Measurements from ENCODE around the gene SOX6.

SOX6 gene

DNA sequence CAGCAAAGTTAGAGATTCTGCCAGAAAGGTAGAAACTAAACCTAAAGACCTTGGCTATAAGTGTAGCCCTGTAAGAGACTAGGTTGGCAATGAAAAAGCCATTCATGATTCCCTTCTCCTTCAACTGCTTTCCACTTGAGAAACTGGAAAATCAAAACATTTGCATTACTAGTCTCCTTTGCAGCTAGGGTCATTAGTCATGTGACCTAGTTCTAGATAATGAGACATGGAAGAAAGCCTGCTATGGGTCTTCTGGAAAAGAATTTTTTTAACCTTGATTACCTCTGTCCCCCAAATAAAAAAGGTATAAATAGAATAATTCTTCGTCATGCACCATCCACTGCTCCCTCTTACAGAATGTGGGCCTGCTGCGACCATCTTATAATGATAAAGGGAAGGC lies 80.1 kb downstream of the SOX6 start:
- DNase-seq (ENCODE audit: low read depth in 2 of 2) = no peak

DNA sequence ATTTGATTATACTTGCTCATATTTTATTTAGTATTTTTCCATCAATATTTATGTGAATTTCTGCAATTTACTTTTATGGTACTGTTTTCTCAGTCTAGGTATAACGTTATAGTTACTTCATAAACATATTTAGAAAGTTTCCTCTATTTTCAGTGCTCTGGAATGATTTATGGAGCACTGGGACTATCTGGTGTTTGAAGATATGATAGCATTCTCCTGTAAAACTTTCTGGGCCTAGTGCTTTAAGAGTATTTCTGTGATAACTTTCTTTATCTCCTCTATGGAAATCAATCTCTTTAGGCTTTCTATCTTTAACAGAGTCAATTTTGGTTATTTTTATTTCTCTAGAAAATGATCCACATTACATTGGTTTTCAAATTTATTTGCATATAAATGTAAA lies 85.1 kb downstream of the SOX6 start:
- DNase-seq (ENCODE audit: low read depth in 2 of 2) = no peak

DNA sequence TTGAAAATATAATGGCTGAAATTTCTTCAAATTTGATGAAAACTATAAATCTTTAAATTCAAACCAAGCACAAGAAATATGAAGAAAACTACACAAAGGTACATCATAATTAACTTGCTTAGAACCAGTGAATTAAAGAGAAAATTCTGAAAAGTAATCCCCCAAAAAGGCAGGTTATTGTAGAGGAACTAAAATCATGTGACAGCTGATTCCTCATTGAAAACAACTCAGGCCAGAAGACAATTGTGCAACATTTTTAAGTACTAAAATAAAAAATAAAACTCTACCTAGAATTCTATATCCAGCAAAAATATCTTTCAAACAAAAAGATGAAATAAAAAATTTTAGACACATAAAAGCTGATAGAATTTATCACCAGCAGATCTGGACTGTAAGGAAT lies 90.3 kb downstream of the SOX6 start:
- no peak for DNase-seq (ENCODE audit: low read depth in 2 of 2)

DNA sequence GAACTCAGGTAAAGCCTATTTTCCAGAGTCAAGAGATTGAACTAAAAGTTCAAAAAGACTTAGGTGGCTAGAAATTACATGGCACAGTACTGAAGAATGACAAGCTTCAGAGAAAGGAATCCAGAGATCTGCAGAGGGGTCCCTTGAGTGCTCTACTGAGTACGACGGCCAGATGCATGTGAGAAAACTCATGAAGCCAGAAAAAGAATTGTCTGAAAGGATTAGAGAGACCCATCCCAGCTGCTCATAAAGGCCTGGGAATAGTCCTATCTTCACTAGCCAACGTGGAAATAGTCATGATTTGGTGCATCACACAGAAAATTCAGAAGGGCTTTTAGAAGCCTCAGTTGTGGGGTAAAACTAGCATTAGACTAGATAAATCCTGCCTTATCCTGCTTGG lies 91.3 kb downstream of the SOX6 start:
- no peak for DNase-seq (ENCODE audit: low read depth in 2 of 2)

DNA sequence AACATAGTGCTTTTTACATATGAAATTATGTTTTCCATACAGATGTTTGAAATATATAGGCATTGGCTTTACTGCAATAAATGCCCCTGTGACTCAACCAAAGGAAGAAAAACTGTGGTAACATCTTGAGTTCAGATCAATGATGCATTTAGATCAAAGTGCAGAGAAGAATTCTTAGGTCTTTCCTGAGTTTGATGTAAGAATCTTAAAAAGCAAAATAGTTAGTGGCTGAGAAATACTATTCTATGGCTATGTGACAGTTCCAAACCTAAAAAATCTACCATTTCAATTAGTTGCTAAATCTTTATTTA lies 93.7 kb downstream of the SOX6 start:
- DNase-seq (ENCODE audit: low read depth in 2 of 2) = no peak

DNA sequence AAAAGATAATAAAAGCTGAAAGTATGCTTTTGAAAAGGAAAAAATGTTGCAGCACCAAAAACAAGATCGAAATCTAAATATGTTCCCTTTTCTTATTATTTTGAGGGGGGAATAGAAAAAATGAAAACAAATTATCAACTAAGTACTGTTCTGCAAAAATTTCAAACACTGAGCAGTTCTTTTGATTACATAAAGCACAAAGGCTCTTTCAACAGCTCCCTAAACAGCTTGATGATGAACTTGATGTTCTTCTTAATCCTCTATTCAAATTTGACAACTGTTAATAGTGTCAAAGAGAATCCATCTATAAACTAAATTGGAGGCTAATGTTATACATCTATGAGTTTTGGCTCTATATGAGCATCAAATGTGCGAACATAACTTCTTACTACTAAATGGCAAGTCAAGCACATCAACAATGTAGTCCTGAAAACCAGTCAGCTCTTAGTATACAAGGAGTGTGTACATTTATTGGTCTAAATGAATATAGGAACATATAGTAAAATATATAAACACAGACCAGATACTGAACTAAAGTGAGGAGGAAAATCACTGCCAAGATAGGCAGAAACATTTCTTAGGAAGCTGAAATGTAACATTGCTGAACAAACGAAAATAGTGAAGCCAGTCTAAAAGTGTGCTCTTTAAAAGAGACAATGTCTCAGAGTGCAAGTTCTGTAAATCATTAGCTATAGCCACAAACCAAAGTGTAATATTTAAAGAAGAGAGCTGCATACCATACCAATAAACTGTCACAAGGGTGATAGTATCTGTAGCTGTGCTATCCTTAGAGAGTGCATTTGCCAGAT lies 94.3 kb downstream of the SOX6 start:
- DNase-seq (ENCODE audit: low read depth in 2 of 2) = no peak

DNA sequence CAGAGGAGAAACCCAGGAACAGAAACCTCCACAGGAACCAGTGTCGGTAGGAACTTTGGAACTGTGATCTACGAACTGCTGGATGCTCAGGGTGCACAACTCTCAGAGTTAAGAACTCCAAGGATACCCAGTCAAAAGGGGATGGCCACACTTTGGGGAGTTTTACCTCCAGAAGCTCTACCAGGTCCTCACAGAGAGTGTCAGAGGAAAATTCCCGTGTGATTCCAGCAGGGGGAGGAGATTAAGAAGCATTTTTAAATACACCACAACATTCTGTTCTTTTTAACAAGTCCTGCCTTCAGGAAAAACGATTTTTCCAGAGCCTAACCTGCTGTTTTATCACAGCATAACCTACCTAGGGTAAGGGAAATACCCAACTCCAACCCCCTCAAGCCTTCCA lies 104.0 kb downstream of the SOX6 start:
- no peak for DNase-seq (ENCODE audit: low read depth in 2 of 2)

DNA sequence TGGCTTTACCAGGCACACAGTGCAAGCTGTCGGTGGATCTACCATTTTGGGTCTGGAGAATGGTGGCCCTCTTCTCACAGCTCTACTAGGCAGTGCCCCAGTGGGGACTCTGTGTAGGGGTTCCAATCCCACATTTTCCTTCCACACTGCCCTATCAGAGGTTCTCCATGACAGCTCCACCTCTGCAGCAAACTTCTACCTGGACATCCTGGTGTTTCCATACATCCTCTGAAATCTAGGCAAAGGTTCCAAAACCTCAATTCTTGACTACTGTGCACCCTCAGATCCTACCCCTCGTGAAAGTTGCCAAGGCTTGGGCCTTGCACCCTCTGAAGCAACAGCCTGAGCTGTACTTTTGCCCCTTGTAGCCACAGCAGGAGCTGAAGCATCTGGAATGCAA lies 108.1 kb downstream of the SOX6 start:
- DNase-seq (ENCODE audit: low read depth in 2 of 2) = no peak

DNA sequence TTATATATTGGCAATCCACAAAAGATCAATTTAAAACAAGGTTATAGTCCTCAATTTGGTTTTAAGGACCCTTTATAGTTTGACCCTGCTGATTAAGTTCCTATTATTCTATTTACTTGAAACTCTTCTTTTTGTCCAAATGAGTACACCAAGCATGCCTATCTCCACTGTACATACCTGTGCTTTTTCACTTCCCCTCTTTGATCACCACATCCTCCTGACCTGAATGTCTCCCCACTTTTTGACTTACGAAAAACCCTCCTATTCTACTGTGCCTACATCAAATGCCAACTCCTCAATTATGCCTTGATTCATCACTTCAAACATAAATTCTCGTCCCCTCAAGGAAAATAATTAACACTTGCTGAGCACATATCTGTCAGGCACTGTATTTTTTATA lies 113.5 kb downstream of the SOX6 start:
- no peak for DNase-seq (ENCODE audit: low read depth in 2 of 2)

DNA sequence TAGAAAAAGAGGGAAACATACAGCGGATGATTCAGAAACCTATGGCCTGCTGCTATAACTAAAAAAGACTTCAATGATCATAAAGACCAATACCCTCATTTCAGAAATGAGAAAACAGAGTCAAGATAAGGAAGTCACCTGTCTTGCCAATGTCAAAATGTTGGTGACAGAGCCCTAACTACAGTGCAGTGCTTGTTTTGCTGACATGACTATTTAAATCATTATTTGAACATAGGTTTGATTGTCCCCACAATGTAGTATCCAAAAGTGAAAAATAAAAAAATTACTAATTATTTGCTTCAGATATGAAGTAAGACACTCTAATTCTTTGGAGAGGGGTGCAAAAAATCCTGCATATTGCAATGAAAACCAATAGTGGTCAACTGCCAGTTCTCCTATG lies 115.7 kb downstream of the SOX6 start:
- no peak for DNase-seq (ENCODE audit: low read depth in 2 of 2)

DNA sequence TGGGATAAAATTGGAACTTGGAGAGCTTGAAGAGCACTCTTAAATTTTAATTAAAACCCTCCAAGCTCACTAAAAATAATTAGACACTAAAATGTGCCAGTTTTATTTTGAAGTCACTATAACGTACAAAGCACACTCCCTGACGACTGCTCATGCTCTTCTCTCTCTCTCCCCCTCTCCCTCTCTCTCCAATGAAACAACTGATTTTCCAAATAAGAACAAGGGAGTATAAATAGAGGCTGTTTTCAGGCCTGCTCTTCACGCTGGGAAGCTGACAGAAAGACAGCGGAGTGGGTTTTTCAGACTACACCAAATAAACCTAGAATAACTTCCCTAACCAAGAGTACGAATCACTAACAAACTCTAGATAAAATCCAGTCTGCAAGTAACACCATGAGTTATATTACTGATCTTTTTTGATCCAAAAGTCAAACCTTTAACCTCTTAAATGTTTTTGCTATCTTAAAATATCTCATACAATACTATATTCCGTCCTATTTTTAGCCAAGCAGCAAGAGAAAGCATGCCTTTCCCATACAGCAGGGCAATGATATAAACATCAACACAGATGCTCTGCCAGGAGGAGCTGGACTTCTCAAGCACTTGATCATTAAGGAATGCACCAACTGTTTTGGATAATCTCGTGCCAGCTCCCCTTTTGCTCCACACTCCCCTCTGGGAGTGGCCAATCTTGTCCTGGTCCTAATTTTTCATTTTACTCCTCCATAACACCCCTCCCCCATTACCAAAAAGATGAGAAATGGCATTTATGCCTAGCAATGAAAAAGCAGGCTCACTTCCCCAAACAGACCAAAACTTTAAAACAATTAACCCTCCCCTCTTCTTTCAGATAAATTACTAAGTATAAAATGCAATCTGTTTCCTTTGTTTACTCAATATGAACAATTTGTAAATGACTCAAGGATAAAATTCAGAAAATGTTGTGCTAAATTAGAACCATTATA lies 116.9 kb downstream of the SOX6 start:
- no peak for DNase-seq (ENCODE audit: low read depth in 2 of 2)

DNA sequence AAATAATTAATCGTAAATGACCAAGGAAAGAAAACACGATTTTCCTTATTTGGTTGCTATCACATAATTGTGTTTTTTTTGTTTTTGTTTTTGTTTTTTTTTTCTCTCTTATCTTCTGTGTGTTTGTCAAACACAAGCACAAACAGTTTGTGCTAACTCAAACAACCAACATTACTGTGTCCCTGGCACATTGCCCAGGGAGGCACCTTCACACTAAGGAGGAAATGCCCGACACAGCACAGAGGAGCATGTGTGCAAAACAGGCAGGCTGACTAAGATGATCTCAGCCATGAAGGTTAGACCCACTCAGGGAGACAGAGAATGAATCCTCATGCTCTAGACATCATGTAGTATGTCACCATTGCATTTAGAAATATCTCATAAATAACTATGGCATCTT lies 130.1 kb downstream of the SOX6 start:
- no peak for DNase-seq (ENCODE audit: low read depth in 2 of 2)

DNA sequence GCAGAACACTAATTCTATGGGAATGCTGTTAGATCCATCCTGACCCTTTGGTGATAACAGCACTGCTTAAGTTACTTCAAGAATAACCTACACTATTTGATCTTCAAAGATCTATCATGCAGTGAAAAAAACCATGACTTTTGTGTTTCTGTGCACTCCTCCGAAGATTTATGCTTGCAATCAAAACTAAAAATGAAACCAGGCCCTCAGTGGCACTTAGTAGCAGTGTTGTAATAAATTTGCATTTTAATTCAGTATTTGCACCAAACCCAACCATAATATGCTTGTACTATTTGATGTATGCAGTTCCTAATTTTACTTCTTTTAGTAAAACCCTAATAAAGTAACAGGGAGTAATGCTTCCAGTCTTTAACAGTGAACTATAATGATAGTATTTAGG lies 130.7 kb downstream of the SOX6 start:
- no peak for DNase-seq (ENCODE audit: low read depth in 2 of 2)

DNA sequence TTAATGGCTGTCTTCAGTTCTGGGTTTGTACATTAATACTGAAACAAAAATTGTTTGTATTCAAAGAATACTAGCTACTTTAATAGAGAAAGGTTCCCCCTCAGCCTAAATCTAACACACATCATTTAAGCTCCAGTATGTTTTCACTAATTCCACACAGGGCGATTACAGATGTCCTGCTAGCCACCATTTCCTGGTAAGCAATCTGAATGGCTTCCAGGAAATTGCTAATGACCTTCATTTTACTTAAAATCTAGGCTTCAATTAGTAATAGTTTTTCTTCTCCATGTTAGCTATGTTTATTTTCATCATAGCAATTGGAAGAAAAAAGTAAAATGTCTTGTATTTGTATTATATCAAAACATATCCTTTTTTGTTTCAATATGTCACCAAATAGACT lies 132.8 kb downstream of the SOX6 start:
- no peak for DNase-seq (ENCODE audit: low read depth in 2 of 2)

DNA sequence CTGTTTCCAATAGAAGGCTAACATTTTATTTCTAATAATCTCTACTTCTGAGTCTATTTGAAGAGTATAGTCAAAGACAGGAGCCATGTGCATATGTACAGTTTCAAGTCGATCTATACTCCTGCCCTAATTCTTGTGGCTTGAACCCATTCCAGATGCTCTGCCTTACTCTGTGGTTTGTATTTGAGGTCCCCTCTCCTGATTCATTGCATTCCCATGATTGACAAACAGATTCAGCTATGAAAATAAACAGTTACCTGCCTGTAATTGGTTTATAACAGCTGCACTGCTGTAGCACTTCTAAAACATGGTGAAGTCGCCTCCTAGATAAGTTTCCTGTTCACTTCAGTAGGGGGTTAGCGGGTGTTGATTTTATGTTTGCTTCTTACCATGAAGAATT lies 138.7 kb downstream of the SOX6 start:
- no peak for DNase-seq (ENCODE audit: low read depth in 2 of 2)

DNA sequence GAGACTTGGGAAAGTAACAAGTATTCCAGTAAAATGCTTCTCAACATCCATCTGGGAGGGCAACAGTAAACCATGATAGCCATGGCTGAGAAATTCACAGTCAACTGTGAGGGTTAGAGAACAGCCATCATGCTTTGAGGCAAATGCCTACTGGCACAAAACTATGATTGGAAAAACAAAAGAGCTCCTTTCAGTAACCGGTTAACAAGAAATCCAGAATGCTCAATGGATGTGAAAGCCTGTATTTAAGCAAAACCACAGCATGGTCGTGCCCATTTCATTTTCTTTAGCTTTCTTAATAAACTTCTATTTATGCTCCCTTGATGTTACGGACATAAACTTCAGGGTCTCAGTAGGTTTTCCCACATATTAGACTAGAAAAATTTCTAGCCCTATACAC lies 139.5 kb downstream of the SOX6 start:
- DNase-seq (ENCODE audit: low read depth in 2 of 2) = no peak

DNA sequence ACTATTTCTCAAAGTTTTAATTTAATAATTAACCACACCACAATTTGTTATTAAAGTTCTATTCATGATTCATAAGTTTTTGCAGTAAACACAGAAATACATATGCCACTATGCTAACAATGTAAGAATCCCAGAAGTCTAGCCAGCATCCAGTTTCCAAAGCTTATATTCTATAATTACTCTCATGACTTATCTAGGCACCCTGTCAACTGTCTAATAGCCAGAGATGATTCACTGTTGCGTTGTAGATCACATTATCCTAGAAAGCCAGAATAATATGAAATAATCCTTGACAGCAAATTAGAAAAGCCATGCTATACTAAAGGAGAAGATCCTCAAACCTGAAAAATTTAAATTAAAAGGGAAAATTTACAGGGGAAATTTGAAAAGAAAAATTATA lies 141.0 kb downstream of the SOX6 start:
- DNase-seq (ENCODE audit: low read depth in 2 of 2) = no peak

DNA sequence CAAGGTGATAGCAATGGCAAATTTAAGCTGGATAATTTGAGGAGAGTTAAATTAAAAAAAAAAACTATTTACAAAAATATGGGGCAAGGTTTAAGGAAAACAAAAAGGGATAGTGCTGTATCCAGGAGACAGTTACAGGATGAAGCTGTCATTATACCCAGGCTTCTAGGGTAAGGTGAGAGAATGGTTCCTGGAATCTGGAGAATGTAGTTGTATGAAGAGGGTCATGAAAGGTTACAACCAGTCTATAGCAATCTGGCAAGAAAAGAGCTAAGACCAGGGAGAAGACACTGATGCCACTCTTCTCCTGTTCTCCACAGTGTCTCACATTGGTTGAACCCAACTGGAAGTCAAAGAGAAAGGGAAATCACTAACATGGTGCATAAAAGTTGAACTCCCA lies 144.9 kb downstream of the SOX6 start:
- DNase-seq (ENCODE audit: low read depth in 2 of 2) = no peak

DNA sequence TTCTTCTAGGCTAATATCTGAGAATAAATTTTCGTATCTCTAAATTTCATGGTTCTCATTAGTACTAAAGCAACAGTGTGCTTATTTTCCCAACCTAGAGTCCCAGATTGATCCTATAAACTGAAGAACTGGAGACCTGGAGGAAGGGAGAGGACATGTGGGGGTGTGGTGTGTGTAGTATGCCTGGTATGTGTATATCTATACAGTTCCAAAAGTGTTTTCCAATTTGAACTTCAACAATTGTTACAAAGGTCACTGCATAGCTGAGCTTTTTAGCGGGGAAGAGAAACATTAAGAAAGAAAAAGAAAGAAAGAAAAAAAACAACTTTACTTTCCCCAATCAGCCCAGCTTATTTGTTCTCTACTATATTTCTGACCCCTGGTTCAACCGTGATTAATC lies 152.1 kb downstream of the SOX6 start:
- DNase-seq (ENCODE audit: low read depth in 2 of 2) = no peak

DNA sequence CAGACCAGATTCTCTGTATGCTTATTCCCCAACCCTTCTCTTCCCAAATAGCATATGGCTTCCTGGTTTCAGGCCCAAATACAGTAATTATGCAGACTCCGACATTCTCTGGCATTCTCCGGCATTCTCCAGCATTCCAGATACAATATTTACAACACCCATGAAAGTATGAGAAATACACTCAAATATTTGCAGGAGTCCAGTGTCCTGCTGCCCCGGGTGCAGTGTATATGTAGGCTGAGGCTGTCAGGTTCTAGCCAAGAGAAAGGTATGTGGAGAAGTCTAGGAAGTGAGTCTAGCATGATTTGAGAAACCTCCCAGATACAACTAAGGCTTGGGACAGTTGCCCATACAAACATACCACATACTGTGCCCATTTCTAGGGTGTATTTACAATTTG lies 160.7 kb downstream of the SOX6 start:
- DNase-seq (ENCODE audit: low read depth in 2 of 2) = no peak

DNA sequence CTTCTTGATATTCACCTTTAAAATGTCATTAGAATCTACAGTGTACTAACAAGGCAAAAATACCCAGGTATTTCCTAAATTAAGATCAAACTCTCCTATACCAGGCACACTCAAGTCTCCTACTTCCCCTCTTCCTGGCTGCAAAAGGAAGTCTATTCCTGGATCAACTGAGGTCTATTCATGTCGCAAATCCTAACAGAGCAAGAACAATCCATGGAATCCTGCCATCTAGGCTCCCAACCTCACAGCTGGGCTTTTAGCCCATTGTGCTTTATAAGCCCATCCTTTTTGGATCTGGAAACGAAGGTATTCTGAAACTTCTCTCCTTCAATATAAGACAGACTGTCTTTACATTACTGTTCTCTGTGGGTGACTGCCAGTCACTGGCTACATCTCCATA lies 161.8 kb downstream of the SOX6 start:
- no peak for DNase-seq (ENCODE audit: low read depth in 2 of 2)

DNA sequence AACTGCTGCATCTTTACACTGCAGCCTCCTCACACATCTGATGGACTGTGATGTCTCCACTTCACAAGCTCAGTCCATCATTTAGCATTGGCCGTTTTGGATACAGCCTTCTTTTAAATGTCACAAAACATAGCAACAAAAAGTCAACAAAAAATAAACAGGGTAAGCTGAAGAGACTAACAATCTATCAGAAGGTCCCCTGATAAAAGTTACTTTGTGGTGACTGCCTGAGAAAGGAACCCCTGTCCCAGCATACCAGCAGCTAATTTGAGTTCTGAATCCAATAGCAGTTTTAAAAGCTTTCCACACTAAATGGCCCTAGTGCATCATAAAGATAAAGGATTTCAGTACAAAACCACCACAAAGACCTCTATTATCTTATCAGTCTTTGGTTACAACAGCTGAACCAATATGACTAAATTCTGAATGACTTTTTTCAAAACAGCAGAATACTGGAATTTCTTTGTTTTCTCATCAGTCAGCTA lies 162.4 kb downstream of the SOX6 start:
- DNase-seq (ENCODE audit: low read depth in 2 of 2) = no peak

DNA sequence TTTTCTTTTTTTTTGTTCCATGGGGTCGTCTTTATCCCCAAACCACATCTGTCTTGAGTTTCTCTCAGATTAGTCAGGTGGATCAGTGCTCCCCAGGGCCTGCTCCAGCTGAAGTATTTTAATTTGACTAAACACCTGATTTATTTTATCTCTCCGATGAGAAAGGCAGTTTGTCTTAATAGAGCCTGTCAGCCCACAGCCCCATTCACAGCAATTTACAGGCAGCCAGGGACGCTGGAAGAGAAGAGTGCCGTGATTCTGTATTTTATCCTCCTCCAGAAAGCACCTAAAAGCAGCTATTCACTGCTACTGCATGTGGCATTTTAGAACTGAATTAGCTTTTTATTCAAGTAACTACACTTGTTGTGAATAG lies 164.5 kb downstream of the SOX6 start:
- DNase-seq (ENCODE audit: low read depth in 2 of 2) = no peak
